Measurements from ENCODE around the gene OXLD1.

The OXLD1 gene

DNA sequence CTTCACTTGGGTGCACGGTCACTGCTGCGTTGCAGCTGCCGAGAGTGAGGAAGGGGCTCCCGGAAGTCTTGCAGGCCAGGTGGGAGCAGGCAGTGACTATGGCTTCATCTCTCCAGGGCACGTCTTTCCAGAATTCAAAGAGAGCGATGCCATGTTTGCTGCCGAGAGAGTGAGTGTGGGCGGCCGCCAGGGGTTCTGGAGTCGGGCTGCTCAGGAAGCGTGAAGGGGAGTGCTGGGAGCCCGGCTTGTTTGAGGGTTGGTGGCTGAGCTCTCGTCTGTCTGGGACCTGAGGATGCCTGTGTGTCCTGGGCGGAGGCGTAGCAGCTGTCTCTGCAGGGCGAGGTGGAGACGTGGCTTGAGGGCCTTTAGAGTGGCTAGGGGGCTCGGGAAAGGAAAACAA, 23.7 kb upstream of the OXLD1 start:
- Histone ChIP-seq H3K18ac (ENCODE audit: low read length) (no peak overlapping the region), H2BK5ac (ENCODE audit: low read length) (no peak overlapping the region), H4K8ac (ENCODE audit: low read depth, low read length) (no peak overlapping the region), H3K4me2 (ENCODE audit: low read length) (no peak overlapping the region), H3K79me1 (ENCODE audit: low read length) (peaks cover 12% of the 10 kb centered on the region), H3K27me3 (ENCODE audit: insufficient read depth, low read length, poor library complexity) (no peaks in the 10 kb centered on the region), H3K36me3 (ENCODE audit: control insufficient read depth, insufficient read depth, low read length) (peaks cover 16% of the 10 kb centered on the region), H3K4me1 (ENCODE audit: control insufficient read depth, low read depth, low read length) (no peaks in the 10 kb centered on the region), H3K4me3 (ENCODE audit: low read length) (no peak overlapping the region), H2AK5ac (ENCODE audit: low read length) (no peak overlapping the region), H3K9ac (ENCODE audit: low read length) (no peak overlapping the region), H3K4ac (ENCODE audit: low read depth, low read length) (no peak overlapping the region), H3K79me2 (ENCODE audit: control insufficient read depth, insufficient read depth, low read length) (peaks cover 8% of the 10 kb centered on the region), H3K23ac (ENCODE audit: low read length) (no peak overlapping the region), H4K5ac (ENCODE audit: low read length) (no peak overlapping the region), H3K27ac (ENCODE audit: low read depth, low read length) (no peak overlapping the region), H2BK15ac (replicated peaks; ENCODE audit: low read depth) (no peak overlapping the region), H3K56ac (ENCODE audit: low read length) (no peak overlapping the region), H2BK120ac (ENCODE audit: low read depth, low read length) (no peak overlapping the region)
- no CpG with 5 or more reads among the region's 18 CpGs for WGBS (ENCODE audit: extremely low coverage, insufficient coverage, low lambda C conversion rate)
- no peak for DNase-seq

DNA sequence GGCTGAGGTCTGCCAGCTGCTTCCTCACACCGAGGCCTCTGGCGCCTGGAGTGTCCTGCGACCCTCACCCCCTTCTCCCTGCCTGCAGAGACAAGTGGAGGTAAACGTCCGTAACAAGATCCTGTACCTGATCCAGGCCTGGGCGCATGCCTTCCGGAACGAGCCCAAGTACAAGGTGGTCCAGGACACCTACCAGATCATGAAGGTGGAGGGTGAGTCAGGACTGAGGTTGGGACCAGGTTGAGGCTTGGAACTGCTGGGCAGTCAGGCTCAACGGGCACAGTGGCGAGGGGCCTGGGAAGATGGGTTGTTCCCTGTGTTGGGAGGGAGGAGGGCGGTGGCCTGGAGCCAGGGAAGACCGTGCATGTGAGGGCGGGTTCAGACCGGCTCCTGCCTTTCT, 22.2 kb upstream of the OXLD1 start:
- Histone ChIP-seq H3K4me3 (ENCODE audit: low read length) (no peak overlapping the region), H3K4ac (ENCODE audit: low read depth, low read length) (no peak overlapping the region), H2BK5ac (ENCODE audit: low read length) (no peak overlapping the region), H3K79me1 (ENCODE audit: low read length) (peaks cover 17% of the 10 kb centered on the region), H3K27me3 (ENCODE audit: insufficient read depth, low read length, poor library complexity) (no peaks in the 10 kb centered on the region), H3K4me2 (ENCODE audit: low read length) (no peak overlapping the region), H2BK120ac (ENCODE audit: low read depth, low read length) (no peak overlapping the region), H3K36me3 (ENCODE audit: control insufficient read depth, insufficient read depth, low read length) (peaks cover 9% of the 10 kb centered on the region), H2BK15ac (replicated peaks; ENCODE audit: low read depth) (no peak overlapping the region), H3K56ac (ENCODE audit: low read length) (no peak overlapping the region), H3K27ac (ENCODE audit: low read depth, low read length) (no peak overlapping the region), H4K5ac (ENCODE audit: low read length) (no peak overlapping the region), H4K8ac (ENCODE audit: low read depth, low read length) (no peak overlapping the region), H2AK5ac (ENCODE audit: low read length) (no peak overlapping the region), H3K4me1 (ENCODE audit: control insufficient read depth, low read depth, low read length) (peaks cover 3% of the 10 kb centered on the region), H3K23ac (ENCODE audit: low read length) (no peak overlapping the region), H3K79me2 (ENCODE audit: control insufficient read depth, insufficient read depth, low read length) (peaks cover 18% of the 10 kb centered on the region), H3K9ac (ENCODE audit: low read length) (no peak overlapping the region), H3K18ac (ENCODE audit: low read length) (no peak overlapping the region)
- WGBS (ENCODE audit: extremely low coverage, insufficient coverage, low lambda C conversion rate) = no CpG with 5 or more reads among the region's 14 CpGs
- DNase-seq = no peak

DNA sequence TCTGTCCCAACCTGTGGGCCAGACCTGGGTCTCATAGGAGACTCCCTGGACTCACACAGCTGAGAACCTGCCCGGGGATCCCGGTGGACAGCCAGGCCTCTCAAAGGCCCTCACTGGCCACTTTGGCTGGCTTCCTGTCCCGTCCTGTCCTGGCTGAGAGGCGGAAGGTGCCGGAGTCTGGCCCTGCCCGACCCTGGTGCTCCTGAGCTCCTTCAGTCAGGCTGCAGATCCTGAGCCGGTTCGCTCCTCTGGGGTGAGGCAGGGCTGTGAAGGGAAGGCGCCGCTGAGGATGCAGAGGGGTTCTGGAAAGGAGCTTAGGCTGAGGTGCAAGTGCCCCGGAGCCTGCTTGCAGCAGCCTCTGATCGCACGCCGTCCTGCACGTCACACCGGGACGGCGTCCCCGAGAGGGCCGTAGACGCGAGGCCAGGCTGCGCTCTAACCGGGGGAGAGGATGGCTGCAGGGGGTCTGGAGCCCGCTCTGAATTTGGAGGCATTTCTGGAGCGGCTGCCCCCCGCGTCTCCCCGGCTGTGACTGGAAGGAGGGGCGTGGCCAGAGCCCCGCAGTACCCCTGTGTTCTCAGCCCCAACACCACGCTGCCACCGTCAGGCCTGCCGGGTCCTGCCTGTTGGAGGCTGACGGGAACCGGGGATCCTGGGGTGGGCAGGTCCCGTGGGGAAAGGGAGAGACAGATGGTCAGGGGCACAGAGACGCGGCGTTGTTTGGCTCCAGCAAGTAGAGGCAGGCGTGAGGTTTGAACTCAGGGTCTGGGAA, 21.6 kb upstream of the OXLD1 start:
- peaks cover 3% of the 10 kb centered on the region for H3K4me1 ChIP-seq (ENCODE audit: control insufficient read depth, low read depth, low read length)

DNA sequence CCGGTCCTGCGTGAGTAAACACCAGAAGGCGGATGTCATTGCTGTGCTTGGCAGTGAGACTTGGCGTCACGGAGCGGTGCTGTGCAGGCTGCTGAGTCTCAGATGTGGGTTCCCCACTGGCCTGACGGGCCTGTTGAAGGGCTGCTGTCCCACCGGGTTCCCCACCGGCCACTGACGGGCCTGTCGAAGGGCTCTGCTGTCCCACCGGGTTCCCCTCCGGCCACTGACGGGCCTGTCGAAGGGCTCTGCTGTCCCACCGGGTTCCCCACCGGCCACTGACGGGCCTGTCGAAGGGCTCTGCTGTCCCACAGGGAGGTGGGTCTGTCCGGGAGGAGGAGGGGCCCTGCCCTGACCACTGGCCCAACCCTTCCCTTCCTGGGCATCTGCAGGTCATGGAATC, 20.2 kb upstream of the OXLD1 start:
- Histone ChIP-seq H3K36me3 (ENCODE audit: control insufficient read depth, insufficient read depth, low read length) (peaks cover 7% of the 10 kb centered on the region), H3K4me1 (ENCODE audit: control insufficient read depth, low read depth, low read length) (peaks cover 3% of the 10 kb centered on the region), H3K9ac (ENCODE audit: low read length) (no peak overlapping the region), H2AK5ac (ENCODE audit: low read length) (no peak overlapping the region), H3K79me2 (ENCODE audit: control insufficient read depth, insufficient read depth, low read length) (peaks cover 32% of the 10 kb centered on the region), H3K79me1 (ENCODE audit: low read length) (peaks cover 18% of the 10 kb centered on the region), H3K56ac (ENCODE audit: low read length) (no peak overlapping the region), H3K27me3 (ENCODE audit: insufficient read depth, low read length, poor library complexity) (no peaks in the 10 kb centered on the region), H3K23ac (ENCODE audit: low read length) (no peak overlapping the region), H2BK120ac (ENCODE audit: low read depth, low read length) (no peak overlapping the region), H2BK15ac (replicated peaks; ENCODE audit: low read depth) (no peak overlapping the region), H4K5ac (ENCODE audit: low read length) (no peak overlapping the region), H4K8ac (ENCODE audit: low read depth, low read length) (no peak overlapping the region), H2BK5ac (ENCODE audit: low read length) (no peak overlapping the region), H3K4ac (ENCODE audit: low read depth, low read length) (no peak overlapping the region), H3K4me3 (ENCODE audit: low read length) (no peak overlapping the region), H3K4me2 (ENCODE audit: low read length) (no peak overlapping the region), H3K18ac (ENCODE audit: low read length) (no peak overlapping the region), H3K27ac (ENCODE audit: low read depth, low read length) (no peak overlapping the region)
- WGBS (ENCODE audit: extremely low coverage, insufficient coverage, low lambda C conversion rate) = no CpG with 5 or more reads among the region's 20 CpGs
- DNase-seq = no peak

More for the DNA sequence above, 21.6 kb upstream of the OXLD1 start:
- DNase-seq = no peak
- no peak overlapping the region for H2BK120ac ChIP-seq (ENCODE audit: low read depth, low read length)
- no peak overlapping the region for H4K5ac ChIP-seq (ENCODE audit: low read length)
- H3K56ac ChIP-seq (ENCODE audit: low read length) = no peak overlapping the region
- no peak overlapping the region for H3K23ac ChIP-seq (ENCODE audit: low read length)
- H3K9ac ChIP-seq (ENCODE audit: low read length) = no peak overlapping the region
- H3K4ac ChIP-seq (ENCODE audit: low read depth, low read length) = no peak overlapping the region
- H3K27ac ChIP-seq (ENCODE audit: low read depth, low read length) = no peak overlapping the region
- no peak overlapping the region for H4K8ac ChIP-seq (ENCODE audit: low read depth, low read length)
- no peak overlapping the region for H2AK5ac ChIP-seq (ENCODE audit: low read length)
- H3K79me2 ChIP-seq (ENCODE audit: control insufficient read depth, insufficient read depth, low read length) = peaks cover 22% of the 10 kb centered on the region
- no peak overlapping the region for H2BK5ac ChIP-seq (ENCODE audit: low read length)
- no peak overlapping the region for H3K4me3 ChIP-seq (ENCODE audit: low read length)
- H2BK15ac ChIP-seq (replicated peaks; ENCODE audit: low read depth) = no peak overlapping the region
- no peak overlapping the region for H3K18ac ChIP-seq (ENCODE audit: low read length)
- H3K27me3 ChIP-seq (ENCODE audit: insufficient read depth, low read length, poor library complexity) = no peaks in the 10 kb centered on the region
- peaks cover 17% of the 10 kb centered on the region for H3K79me1 ChIP-seq (ENCODE audit: low read length)
- no peak overlapping the region for H3K4me2 ChIP-seq (ENCODE audit: low read length)
- no CpG with 5 or more reads among the region's 41 CpGs for WGBS (ENCODE audit: extremely low coverage, insufficient coverage, low lambda C conversion rate)
- peaks cover 9% of the 10 kb centered on the region for H3K36me3 ChIP-seq (ENCODE audit: control insufficient read depth, insufficient read depth, low read length)

DNA sequence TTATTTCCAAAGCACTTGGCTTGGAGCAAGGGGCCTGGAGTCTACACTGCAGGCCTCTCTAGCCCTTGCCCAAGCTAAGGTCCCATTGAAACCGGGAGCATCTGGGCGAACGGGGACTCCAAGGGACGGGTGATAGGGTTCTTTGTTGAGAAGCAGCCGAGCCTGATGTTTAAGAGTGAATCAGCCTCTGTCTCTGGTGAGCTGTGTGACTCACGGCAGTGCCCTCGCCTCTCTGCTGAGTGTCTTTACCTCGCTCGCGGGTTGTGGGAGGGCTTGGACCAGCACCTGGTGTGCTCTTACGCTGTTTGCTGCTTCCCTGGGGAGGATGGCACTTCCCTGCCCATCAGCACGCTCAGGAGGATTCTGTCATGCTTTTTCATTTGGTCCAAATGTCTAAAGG, 18.7 kb upstream of the OXLD1 start:
- H2BK120ac ChIP-seq (ENCODE audit: low read depth, low read length) = no peak overlapping the region
- WGBS (ENCODE audit: extremely low coverage, insufficient coverage, low lambda C conversion rate) = no CpG with 5 or more reads among the region's 12 CpGs
- no peak overlapping the region for H4K8ac ChIP-seq (ENCODE audit: low read depth, low read length)
- H4K5ac ChIP-seq (ENCODE audit: low read length) = no peak overlapping the region
- H3K79me2 ChIP-seq (ENCODE audit: control insufficient read depth, insufficient read depth, low read length) = peaks cover 33% of the 10 kb centered on the region
- peaks cover 3% of the 10 kb centered on the region for H3K4me1 ChIP-seq (ENCODE audit: control insufficient read depth, low read depth, low read length)
- H3K4me2 ChIP-seq (ENCODE audit: low read length) = no peak overlapping the region
- H3K36me3 ChIP-seq (ENCODE audit: control insufficient read depth, insufficient read depth, low read length) = peaks cover 6% of the 10 kb centered on the region
- no peak overlapping the region for H2BK15ac ChIP-seq (replicated peaks; ENCODE audit: low read depth)
- peaks cover 18% of the 10 kb centered on the region for H3K79me1 ChIP-seq (ENCODE audit: low read length)
- no peak for DNase-seq
- H2AK5ac ChIP-seq (ENCODE audit: low read length) = no peak overlapping the region
- H3K27me3 ChIP-seq (ENCODE audit: insufficient read depth, low read length, poor library complexity) = no peaks in the 10 kb centered on the region
- peak overlapping the region; percentile 87 for H3K9ac ChIP-seq (ENCODE audit: low read length)
- H3K4me3 ChIP-seq (ENCODE audit: low read length) = no peak overlapping the region
- H3K23ac ChIP-seq (ENCODE audit: low read length) = no peak overlapping the region
- H3K27ac ChIP-seq (ENCODE audit: low read depth, low read length) = no peak overlapping the region
- H3K4ac ChIP-seq (ENCODE audit: low read depth, low read length) = no peak overlapping the region
- no peak overlapping the region for H2BK5ac ChIP-seq (ENCODE audit: low read length)
- peak overlapping the region; percentile 92 for H3K56ac ChIP-seq (ENCODE audit: low read length)
- no peak overlapping the region for H3K18ac ChIP-seq (ENCODE audit: low read length)

Measured in mesendoderm (in vitro differentiated cells).